ENCODE measurements around the gene TRAPPC2L.
A peak's percentile ranks its signal among the peaks of the same experiment; 100 is the strongest.

The TRAPPC2L gene

DNA sequence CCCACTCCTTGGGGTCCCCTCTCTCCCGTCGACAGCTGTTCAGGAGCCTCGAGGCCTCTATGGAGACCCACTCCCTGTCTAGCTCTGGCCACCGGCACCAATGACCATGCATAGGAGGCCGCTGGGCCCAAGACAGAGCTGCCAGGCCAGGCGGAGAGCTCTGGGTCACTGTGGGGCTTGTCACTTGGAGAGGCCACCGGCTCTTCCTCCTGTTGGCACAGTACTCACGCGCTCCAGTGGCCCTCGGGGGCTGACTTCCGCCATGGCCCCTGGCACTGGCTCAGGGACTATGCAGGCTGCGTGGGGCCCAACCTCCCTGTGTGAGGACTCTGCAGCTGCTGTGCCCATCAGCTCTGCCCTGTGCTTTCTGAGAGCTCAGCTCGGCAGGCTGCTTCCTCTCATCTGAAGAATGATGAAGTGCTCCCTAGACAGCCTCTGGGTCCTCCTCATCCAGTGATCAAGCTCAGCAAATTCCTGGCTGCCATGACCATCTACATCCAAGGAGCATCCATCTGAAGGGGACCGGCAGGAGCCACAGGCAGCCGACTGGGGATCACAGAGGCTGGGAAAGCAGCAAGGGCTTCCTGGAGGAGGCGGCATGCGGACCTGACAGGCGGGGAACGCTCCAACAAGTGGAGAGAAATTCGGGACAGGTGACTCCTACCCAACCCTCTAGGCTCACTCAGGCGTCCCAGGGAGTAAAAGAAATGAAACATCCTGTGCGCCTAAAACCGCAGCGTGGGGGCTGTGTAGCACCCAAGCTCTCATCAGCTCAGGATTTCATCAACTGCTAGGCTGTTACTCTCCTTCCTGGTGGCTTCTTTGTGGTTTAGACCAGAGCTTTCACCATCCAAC lies 17.0 kb upstream of the TRAPPC2L start:
- DNase-seq (ENCODE audit: low spot score), result peak; percentile 34

DNA sequence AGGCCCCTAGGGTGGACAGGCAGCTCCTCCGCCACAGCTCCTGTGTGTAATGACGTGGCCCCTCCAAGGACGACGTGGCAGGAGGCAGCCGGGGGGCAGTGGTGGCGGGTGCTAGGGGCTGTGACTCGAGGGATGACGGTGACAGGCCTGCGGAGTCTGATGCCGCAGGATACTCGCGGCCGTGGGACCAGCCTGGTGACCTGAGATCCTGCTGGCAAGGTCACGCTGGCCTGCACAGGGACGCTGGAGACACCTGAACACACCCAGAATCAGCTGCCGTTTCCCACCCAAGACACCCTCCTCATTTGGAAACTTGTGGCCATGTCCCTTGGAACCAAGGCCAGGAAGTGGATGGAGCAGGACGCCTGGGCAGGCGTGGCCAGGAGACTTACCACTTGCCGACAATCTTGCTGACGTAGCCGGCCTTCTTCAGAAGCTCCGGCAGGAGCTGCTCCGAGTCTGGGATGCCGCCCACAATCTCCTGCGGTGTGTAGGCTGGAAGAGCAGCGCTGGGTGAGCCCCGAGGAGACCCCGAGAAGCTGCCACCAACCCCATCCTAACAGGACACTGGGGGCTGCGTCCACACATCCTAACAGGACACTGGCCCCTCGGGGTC lies 16.2 kb upstream of the TRAPPC2L start:
- DNase-seq (ENCODE audit: low spot score), result no peak

DNA sequence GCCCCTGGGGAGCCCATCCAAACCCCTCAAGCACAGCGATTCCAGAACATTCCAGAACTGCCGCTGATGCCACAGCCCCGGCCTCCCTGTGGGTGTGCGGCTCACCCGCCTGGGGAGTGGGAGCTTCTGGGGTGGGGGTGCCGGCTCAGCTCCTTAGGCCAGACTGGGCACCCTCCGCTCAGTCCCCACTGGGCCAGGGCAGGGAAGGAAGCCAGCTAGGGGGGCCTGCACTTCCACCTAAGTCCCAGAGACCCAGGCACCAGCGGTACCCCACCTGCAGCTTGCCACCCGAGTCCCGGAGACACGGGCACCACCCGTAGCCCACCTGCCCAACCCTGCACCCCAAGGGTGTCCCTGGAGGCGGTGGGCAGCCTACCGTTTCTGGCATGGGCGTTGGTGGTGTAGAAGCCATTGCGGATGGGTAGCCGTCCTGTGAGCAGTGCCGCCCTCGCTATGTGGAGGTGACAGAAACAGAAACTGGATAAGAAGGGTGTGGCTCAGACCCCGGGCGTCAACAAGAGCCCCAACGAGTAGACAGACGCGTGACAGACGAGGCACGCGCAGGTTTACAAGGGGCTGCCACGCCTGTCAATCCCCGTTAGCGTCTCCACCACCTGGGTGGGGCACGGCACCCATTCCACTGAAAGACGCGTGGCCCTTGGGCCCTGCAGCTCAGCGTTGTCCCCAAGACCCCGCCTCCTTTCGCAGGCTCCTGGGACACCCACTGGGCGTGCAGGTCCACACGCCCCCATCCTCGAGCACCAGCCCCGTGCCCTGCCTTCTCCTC lies 15.2 kb upstream of the TRAPPC2L start:
- DNase-seq (ENCODE audit: low spot score), result no peak

DNA sequence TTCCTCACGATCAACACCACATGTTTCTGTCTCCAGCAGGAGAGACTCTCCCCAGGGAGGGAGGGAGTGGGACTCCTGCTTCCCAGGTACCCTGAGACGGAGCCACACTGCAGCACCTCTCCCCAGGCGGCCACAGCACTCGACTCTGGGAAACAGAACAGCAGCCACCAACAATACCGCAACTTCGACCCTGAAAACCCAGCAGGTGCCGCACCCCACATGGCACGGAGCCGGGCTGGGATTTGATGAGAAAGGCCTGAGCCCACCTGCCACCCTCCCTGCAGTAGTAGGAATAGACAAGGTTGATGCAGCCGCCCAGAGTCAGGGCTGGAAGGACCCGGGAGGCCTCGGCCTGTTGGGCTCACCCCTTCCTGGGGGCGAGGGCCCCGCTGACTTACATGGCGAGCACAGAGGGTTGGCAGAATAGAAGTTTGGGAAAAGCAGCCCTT lies 14.6 kb upstream of the TRAPPC2L start:
- DNase-seq (ENCODE audit: low spot score), result no peak

DNA sequence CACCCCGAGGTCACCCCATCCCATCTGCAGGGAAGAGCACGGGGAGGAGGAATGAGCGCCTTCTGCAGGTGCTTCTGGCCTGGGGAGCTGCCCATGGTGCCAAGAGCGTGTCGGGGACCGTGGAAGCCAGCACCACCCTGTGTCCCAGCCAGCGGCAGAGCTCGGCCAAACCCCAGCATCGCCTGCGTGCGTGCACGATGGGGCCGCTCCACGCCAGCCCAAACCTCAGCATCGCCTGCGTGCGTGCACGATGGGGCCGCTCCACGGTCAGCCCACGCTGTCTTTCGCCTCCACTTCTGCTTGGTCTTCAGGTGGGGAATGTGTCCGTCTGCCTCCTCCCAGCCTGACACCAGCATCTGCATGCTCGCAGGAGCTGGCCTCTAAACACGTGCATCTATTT lies 14.1 kb upstream of the TRAPPC2L start:
- no peak for DNase-seq (ENCODE audit: low spot score)

DNA sequence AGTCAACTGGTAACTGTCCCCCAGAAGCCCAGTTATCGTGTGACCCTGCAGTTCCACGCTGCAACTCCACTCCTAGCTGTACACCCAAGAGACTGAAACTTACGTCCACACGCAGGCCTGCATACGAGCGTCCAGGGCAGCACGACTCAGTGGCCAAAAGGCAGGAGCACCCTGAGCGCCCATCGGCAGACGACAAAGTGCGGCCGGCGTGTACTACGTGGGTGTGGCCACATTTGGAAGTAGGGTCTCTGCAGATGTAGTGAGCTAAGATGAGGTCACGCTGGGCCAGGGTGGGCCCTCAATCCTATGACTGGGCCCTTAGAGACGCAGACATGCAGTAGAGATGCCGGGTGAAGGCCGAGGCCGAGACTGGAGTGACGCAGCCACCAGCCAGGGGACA lies 13.7 kb upstream of the TRAPPC2L start:
- no peak for DNase-seq (ENCODE audit: low spot score)

DNA sequence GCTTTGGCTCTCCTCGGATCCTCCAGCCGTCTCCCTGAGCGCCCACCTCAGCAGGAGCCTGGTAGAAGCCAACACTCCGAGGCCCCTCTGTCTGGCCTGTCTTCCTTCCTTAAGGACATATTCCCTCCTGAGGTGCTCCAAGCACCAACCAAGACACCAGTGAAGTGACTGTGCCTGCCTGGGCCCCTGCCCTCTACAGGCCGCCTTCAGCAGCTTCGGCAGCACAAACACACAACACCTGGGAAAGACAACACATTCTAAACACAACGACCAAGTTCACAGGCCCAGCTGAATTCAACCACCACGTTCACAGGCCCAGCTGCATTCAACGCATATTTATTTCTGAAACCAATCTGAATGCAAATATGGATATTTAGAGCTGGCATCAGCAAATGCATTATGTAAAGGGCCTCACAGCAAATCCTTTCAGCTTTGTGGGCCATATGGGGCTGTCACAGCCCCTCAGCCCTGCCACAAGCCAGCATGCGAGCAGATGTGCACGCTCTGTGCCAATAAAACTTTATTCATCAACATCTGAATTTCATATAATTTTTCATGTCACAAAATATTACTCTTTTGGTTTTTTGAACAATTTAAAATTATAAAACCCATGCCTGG lies 12.4 kb upstream of the TRAPPC2L start:
- DNase-seq (ENCODE audit: low spot score), result no peak

DNA sequence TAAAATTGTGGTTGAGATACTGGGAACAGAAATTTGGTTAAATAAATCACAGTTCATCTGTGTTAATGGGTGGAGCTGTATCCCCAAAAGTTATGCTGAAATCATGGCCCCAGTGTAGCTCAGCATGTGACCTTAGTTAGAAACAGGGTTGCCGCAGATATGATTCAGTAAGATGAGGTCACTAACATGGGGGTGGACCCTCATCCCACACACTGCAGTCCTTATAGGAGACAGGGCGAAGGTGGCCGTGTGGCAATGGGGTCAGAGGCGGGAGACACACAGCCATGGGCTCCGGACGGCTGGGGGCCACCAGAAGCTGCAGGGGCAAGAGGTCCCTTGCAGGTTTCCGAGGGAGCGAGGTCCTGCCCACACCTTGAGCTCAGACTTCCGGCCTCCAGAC lies 10.8 kb upstream of the TRAPPC2L start:
- no peak for DNase-seq (ENCODE audit: low spot score)

DNA sequence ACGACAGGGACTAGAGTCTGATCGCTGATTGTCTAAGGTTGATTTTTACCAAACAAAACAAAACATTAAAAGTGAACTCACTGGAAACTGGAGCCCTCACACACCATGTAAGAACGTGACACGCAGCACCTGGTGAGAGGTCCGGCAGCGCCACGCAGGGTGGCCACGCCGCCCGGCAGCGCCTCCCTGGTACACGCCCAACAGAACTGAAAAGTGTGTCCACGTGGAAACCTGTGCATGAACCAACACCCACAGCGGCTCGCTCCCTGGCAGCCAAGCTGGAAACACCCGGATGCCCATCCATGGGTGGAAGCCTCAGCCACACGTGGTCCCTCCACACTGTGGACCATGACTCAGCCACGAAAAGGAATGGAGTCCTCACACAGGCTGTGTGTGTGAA lies 9.3 kb upstream of the TRAPPC2L start:
- DNase-seq (ENCODE audit: low spot score), result no peak

DNA sequence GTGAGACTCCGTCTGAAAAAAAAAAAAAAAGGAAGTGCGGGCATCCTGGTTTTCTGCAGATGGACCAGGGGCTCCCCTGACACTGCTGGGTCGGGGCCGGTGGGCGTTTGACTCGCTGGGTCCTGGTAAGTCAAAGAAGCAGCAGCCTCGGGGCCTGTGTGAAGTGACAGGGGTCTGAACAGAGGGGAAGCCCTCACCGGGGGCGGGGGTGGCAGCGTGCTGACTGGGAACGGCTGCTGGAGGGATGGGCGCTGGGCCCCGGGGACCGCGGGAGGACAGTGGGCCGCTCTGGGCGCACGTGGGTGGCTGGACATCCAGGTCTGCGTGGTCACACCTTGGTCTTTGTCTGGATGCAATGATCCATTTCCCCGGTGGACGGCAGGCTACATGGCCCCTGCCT lies 8.4 kb upstream of the TRAPPC2L start:
- no peak for DNase-seq (ENCODE audit: low spot score)

DNA sequence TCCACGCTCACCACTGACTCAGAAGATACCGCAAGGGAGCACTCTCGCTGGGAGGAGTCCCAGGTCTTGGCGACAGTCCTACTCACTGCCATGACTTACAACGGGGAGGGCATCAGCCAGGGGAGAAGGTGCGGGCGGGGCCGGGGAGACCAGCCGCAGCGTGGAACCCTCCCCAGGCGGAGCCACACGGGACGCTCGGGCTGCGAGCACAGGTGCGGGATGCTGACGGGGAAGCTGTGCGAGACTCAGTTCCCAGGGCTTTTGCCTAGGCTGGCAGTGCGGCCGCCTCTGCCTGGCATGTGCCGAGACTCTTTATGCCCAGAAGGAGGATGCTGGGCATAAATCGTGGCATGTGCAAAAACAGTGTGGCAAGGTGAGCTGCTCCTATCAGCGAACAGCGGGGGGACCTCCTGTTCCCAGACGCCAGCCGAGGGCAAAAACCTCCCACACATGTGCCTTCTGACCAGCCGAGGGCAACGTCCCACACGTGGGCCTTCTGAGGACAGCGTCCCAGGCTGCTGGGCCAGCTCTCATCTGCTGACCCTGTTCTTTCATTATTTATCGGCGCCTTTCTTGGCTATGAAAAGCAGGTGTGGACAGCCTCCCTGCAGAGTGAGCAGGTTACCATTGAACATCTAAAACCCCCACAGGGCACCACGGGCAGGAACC lies 6.3 kb upstream of the TRAPPC2L start:
- no peak for DNase-seq (ENCODE audit: low spot score)

DNA sequence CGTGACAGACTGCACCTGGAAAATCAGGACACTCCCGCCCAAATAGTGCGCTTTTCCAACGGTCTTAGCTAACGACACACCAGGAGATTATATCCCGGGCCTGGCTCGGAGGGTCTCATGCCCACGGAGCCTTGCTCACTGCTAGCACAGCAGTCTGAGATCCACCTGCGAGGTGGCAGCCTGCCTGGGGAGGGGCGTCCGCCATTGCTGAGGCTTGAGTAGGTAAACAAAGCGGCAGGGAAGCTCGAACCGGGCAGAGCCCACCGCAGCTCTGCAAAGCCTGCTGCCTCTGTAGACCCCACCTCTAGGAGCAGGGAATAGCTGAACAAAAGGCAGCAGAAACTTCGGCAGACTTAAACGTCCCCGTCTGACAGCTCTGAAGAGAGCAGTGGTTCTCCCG lies 5.3 kb upstream of the TRAPPC2L start:
- DNase-seq (ENCODE audit: low spot score), result no peak

DNA sequence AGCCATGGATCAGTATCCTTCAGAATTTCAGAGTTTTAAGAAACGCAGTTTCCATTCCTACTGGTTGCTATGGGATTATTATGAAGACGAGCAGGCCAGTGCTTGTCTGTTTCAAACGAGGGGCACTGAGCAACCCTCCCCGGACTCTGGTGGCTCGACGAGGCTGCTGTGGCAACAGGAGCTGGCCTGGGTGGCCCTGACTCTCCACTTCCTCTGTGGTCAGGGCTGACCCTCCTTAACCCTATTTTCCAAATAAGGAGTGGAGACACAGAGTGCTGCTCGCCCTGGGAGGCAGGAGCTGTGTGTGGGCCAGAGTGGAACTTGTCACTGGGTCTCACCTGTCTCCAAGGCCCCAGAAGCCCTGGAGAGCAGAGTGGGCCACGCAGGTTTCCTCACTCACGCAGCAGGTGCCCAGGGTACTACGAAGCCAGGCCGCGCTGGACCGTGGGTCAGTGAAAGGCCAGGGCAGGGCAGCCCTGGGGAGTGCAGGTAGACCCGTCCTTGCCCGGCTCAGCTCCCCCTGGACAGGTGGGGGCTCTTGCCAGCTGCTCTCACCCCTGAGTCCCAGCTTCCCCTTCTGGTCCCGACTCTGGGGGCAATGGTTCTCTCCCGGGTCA lies 3.5 kb upstream of the TRAPPC2L start:
- no peak for DNase-seq (ENCODE audit: low spot score)

DNA sequence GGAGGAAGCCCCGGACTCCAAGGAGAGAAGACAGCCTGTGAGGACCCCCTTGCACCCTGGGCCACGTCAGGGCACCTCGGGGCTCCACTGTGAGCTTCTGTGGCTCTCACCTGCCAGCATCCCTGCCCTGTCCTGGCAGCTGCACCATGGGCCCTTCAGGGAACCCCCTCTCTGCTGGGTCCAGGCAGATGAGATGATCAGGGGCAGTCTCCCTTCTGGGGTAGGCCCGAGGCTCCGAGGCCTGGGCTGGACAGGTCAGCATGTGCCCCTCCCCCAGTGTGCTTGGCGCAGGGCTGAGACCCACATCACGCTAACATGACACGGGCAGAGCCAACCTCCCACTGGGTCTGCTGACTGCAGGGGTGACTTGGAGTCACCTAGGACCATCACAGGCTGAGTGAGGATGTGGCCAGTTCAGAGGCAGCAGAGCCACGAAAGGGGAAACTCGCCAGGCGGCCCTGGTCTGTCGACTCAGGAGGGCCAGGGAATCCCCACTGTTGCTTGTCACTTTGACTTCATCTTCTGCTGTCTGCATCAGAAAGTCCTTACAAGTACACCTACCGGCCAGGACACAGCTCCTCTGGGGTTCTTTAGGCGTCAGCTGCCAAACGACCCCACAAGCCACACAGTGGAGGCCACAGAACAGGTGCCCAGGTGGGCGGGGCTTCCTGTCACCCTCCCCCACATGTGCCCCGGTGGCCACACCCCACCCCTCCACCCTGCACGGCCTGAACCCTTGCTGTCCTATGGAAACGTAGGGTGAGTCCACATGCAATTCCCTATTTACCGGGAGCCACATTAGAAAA lies 2.4 kb upstream of the TRAPPC2L start:
- no peak for DNase-seq (ENCODE audit: low spot score)

DNA sequence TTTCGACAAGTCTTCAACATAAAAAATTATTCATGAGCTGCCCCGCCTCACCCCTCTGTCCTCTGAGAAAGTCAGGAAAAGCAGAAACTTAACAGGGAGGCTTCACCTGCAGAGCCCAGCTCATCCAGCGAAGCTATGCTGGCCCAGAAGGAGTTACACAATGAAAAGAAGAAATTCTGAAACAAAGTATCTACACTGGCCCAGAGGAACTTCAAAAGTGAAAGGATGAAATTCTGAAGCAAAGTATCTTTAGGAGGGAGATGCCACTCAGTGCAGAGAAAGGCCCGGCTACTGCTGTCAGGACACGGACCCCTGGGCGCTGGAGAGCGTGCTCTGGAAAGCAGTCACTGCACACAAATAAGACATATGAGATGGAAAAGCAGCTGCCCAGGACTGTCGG lies 1.8 kb upstream of the TRAPPC2L start:
- no peak for DNase-seq (ENCODE audit: low spot score)

DNA sequence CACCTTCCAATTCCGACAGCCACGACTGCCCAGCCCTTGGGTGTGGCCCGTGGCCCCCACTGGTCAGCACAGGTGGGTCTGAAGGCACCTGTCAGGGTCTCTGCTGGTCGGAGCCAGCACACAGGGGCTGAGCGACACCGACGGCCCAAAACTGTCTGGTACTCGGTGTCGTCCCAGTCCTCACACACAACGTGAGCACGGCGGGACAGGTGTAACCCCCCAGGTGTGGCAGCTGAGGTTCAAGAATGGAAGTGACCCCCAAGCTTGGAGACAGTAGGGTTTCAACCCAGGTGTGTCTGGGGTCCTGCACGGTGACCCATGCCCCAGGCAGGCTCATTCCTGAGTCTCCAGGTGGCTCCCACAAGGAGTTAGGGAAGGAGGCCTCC lies 1.2 kb upstream of the TRAPPC2L start:
- no peak for DNase-seq (ENCODE audit: low spot score)

DNA sequence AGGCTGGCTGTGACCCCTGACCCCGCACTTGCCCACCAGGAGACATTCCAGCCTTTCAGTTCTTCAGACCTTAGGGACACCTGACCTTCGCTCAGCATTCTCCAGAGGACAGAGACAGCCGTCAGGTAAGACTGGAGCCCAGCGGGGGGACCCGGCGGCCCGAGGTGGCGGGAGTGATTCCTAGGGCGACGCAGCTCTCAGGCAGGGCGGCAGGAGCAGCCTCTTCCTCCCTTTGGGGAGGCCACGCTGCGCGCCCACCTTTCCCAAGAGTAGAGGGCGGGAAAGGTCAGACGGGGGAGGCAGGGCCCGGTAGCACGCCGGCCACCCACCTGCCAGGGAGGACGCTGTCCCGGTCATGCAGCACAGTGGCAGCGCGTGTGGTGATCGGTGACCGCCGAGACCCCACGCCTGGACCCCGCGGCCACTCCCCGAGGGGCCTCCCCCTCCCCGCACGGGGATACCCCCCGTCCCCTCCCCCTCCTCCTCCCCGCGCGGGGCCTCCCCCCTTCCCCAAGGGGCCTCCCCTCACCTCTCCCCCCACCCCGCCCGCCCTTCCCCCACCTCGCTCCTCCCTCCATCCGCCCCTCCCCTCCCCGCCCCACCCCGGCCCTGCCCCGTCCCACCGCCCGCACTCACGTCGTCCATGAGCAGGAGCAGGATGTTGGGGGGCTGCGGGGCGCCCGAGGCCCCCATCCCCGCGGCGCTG lies 652 bp upstream of the TRAPPC2L start:
- DNase-seq (ENCODE audit: low spot score), result no peak

DNA sequence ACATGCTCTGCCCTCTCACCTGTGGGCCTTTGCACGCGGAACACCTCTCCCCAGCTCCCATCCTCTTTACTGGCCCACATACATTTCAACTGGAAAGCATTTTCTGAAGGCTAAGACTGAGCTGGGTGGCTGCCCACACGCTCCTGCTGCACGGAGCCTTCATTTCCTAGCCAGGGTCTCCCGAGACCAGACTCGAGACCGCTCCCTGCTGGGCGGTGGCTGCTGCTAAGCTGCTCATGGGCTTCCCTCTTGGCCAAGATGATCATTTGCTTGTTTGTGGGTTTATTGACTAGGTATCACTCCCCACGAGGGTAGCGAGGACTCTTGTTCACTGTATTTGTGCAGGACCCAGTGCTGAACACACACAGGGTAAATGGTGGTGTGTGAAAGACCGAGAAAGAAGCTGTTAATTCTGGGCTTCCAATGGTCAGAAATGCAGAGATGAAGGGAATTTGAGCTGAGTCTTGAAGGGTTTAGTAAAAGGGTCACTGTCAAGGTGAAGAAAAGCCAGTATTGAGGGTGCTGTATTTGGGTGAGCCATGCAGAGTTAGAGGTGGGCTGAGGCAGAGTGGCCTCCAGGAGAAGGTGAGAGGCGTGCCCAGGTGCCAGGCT lies 907 bp downstream of the TRAPPC2L start:
- DNase-seq (ENCODE audit: low spot score), result peak; percentile 76

DNA sequence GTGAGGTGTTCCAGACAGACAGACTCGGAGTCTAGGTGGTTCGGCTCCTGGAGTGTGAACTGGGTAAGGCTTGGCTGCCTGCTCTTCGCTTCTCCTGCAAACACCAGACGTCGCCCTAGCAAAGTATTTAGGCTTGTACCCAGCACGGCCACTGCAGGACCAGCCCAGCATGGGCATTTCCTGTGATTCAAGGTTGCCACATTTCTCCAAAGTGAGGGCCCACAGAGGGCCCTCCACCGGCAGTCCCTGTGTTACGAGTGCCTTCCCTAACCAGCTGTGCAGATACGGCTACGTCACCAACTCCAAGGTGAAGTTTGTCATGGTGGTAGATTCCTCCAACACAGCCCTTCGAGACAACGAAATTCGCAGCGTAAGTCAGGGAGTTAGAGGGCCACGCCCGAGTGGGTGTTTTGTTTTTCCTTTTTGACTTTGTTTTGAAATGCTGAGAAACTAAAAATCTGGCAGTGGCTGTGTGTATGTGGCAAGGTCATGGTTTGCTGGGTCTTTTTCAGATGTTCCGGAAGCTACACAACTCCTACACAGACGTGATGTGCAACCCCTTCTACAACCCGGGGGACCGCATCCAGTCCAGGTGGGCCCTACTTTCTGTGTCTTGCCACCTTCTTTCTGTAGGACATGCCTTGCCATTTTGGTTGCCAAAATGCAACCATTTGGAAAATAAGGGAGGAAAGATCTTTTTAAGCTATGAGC lies 2.6 kb downstream of the TRAPPC2L start:
- no peak for DNase-seq (ENCODE audit: low spot score)
